HG03378 (cell line): ENCODE data around the gene PPP2R3B.
"Not testable (repeated sequence)": the region's sequence is repeated elsewhere in the genome, so short reads cannot be mapped to it uniquely, and the experiment has no call there.

Source experiments
- ATAC-seq: cut with Tn5 transposase; IDR thresholded peaks from one replicate; pipeline ENCODE4 v1.9.1; 2021; ENCODE audit warnings: mild to moderate bottlenecking, moderate library complexity; ENCODE audit not compliant: unreplicated experiment

PPP2R3B gene

DNA sequence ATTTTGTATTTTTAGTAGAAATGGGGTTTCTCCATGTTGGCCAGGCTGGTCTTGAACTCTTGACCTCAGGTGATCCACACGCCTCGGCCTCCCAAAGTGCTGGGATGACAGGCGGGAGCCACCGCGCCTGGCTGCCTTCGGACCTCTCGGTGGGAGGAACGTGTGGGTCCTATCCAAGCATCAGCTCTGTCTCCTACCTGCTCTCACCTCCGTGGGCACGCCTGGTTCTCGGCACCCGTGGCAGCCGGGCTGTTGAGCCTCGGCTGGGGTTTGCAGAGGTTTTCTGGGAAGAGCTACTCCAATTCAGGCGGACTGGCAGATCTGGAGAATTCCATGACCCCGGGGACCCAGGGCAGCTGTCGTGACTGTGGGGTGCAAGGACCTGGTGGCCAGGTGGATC, 23.6 kb upstream of the PPP2R3B start:
- no peak for ATAC-seq

- ATAC-seq = no peak
These were observed 18.4 kb upstream of the PPP2R3B start for GRCh38 chrX:405149-405548.

GRCh38 chrX:404656-405055, 17.9 kb upstream of the PPP2R3B start:
- ATAC-seq = no peak

- no peak for ATAC-seq
These were observed 16.1 kb upstream of the PPP2R3B start for GRCh38 chrX:402857-403256.

- no peak for ATAC-seq
These were observed 13.6 kb upstream of the PPP2R3B start for GRCh38 chrX:400258-400657.

- no peak for ATAC-seq
These were observed 10.9 kb upstream of the PPP2R3B start for GRCh38 chrX:397575-397974.

- ATAC-seq = no peak
These were observed 8.1 kb upstream of the PPP2R3B start for GRCh38 chrX:394830-395229.

DNA sequence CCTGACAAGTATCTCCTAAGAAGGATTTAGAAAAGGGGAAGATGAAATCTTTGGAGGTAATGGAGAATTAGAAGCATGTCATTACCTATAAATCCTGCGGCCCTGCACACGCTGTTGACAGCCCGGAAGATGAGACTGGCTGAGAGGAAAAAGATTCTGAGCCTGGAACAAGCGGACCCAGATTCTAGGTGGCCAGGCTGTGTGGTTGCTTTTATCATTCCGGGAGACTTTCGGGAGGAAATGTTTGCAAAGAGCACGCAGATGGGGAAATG, 5.8 kb upstream of the PPP2R3B start:
- ATAC-seq = no peak

GRCh38 chrX:391717-392574, 5.2 kb upstream of the PPP2R3B start:
- ATAC-seq = no peak

DNA sequence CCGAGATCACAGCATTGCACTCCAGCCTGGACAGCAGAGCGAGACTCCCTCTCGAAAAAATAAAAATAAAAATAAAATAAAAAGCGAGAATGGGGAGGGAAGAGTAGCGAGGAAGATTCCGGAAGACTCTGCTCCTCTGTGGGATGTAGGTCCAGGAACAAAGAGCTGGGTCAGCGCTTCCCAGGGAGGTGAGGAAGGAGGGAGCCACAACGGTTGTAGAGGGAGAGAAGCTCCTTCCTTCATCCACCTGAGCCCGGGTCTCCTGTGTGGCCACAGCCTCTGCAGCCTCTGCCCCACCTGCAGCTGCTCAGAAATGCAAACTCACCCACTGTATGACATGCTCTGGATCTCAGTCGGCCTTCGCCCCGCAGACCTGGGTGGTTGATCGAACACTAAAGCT, 3.8 kb upstream of the PPP2R3B start:
- ATAC-seq = no peak

- ATAC-seq = no peak
These were observed 2.3 kb upstream of the PPP2R3B start for GRCh38 chrX:389021-389441.

DNA sequence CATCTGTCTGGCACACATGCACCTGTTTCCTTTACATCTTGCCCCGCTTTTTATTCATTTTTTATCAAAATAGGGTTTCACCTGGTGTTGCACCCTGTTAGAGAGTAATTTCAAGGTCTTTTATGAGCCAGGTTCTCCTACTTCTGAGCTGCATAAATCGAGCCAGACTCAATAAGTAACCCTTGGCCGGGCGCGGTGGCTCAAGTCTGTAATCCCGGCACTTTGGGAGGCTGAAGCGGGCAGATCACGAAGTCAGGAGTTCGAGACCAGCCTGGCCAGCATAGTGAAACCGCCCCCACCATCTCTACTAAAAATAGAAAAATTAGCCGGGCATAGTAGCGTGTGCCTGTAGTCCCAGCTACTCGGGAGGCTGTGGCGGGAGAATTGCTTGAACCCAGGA, 1.0 kb upstream of the PPP2R3B start:
- ATAC-seq = no peak

GRCh38 chrX:386239-386767, 404 bp downstream of the PPP2R3B start:
- peak; percentile 26 for ATAC-seq

- ATAC-seq = not testable (repeated sequence)
These were observed 971 bp downstream of the PPP2R3B start for GRCh38 chrX:385736-386135.

DNA sequence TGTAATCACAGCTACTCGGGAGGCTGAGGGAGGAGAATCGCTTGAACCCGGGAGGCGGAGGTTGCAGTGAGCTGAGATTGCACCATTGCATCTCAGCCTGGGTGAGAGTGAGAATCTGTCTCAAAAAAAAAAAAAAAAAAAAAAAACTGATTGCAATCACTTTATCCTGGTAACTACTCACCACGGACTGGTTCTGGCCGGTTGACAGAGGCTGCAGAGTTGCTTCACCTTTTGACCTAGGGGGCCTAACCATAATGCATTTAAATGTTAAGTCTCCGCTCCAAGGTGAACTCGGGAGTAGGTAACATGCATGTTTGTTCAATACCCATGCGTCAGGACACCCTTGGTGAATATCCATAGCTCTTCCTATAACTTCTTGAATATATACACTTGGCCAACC, 1.8 kb downstream of the PPP2R3B start:
- ATAC-seq = no peak

- ATAC-seq = no peak
These were observed 8.3 kb downstream of the PPP2R3B start for GRCh38 chrX:378443-378842.

DNA sequence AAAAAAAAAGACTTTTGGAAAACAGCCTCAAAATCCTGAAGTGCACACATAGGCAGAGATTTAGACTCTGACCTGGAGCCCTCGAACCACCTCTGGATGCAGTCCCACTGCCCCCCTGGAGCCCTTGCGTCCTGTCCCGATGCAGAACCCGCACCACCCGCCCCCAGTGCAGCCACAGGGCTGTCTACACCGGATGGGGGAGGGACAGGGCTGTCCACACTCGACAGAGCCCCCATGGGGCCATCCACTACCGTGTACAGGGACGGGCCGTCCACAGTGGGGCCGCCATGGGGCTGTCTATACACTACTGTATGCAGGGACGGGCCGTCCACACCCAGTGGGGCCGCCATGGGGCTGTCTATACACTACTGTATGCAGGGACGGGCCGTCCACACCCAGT, 10.5 kb downstream of the PPP2R3B start:
- ATAC-seq = not testable (repeated sequence)

- no peak for ATAC-seq
These were observed 11.3 kb downstream of the PPP2R3B start for GRCh38 chrX:375181-376036.

GRCh38 chrX:374596-374995, 12.1 kb downstream of the PPP2R3B start:
- ATAC-seq = no peak

GRCh38 chrX:373641-374471, 12.9 kb downstream of the PPP2R3B start:
- ATAC-seq = no peak
